Osteocyte (in vitro differentiated cells): ENCODE measurements around the gene PPP4R2. TPM values are rescaled to one million over a fixed set of nuclear protein-coding genes. Genes with fewer than 3 reads are reported as not detected.

Experiments used
- DNase-seq: peaks from one replicate; pipeline ENCODE4 v3.0.0; 2021; ENCODE audit warnings: mixed read lengths; ENCODE audit not compliant: unreplicated experiment; ENCODE audit errors: extremely low spot score
- H3K27ac Mint-ChIP-seq: one replicate; pipeline ENCODE4 v1.8.0; 2021; ENCODE audit warnings: mild to moderate bottlenecking, mixed read lengths; ENCODE audit not compliant: unreplicated experiment
- H3K27me3 Mint-ChIP-seq: one replicate; pipeline ENCODE4 v1.8.0; 2021; ENCODE audit warnings: mixed read lengths; ENCODE audit not compliant: unreplicated experiment
- H3K36me3 Mint-ChIP-seq: one replicate; pipeline ENCODE4 v1.8.0; 2021; ENCODE audit warnings: mixed read lengths; ENCODE audit not compliant: unreplicated experiment
- H3K4me1 Mint-ChIP-seq: one replicate; pipeline ENCODE4 v1.8.0; 2021; ENCODE audit warnings: mixed read lengths; ENCODE audit not compliant: unreplicated experiment
- H3K4me3 Mint-ChIP-seq: one replicate; pipeline ENCODE4 v1.8.0; 2021; ENCODE audit warnings: mild to moderate bottlenecking, moderate library complexity, mixed read lengths; ENCODE audit not compliant: unreplicated experiment
- H3K9me3 Mint-ChIP-seq: one replicate; pipeline ENCODE4 v1.8.0; 2021; ENCODE audit warnings: mixed read lengths; ENCODE audit not compliant: unreplicated experiment
- CTCF ChIP-seq: fragments of 200-600 bp; sonication (generic); IDR thresholded peaks from 2 replicates; pipeline ENCODE4 v1.5.0; 2021; ENCODE audit warnings: antibody characterized with exemption, mild to moderate bottlenecking, moderate library complexity
- total RNA-seq: library from RNA; stranded (reverse); gene quantifications from 2 replicates; pipeline ENCODE4 v1.2.1, GENCODE V29; 2021

Gene PPP4R2
- total RNA-seq, 1 donor from 2014 or later: 61.6 TPM

GRCh38 chr3:72950801-72951200 lies 45.8 kb upstream of the PPP4R2 start:
- peaks cover 4% of the 10 kb centered on the region for H3K4me1 Mint-ChIP-seq
- H3K4me3 Mint-ChIP-seq: no peak overlapping the region
- TF ChIP-seq CTCF: no peak
- no peak overlapping the region for H3K27ac Mint-ChIP-seq
- DNase-seq: no peak
- H3K36me3 Mint-ChIP-seq: no peaks in the 10 kb centered on the region
- H3K9me3 Mint-ChIP-seq: no peaks in the 10 kb centered on the region
- H3K27me3 Mint-ChIP-seq: no peaks in the 10 kb centered on the region

- no peak overlapping the region for H3K4me3 Mint-ChIP-seq
- H3K27ac Mint-ChIP-seq: no peak overlapping the region
- H3K27me3 Mint-ChIP-seq: no peaks in the 10 kb centered on the region
- no peaks in the 10 kb centered on the region for H3K36me3 Mint-ChIP-seq
- no peak for TF ChIP-seq CTCF
- DNase-seq: no peak
- no peaks in the 10 kb centered on the region for H3K9me3 Mint-ChIP-seq
- H3K4me1 Mint-ChIP-seq: peaks cover 4% of the 10 kb centered on the region
These were observed 45.3 kb upstream of the PPP4R2 start for GRCh38 chr3:72951259-72951722.

GRCh38 chr3:72953325-72953956 lies 43.2 kb upstream of the PPP4R2 start:
- DNase-seq: no peak
- Mint-ChIP-seq H3K27me3 (no peaks in the 10 kb centered on the region), H3K4me1 (peaks cover 6% of the 10 kb centered on the region), H3K27ac (no peak overlapping the region), H3K4me3 (no peak overlapping the region), H3K36me3 (no peaks in the 10 kb centered on the region), H3K9me3 (no peaks in the 10 kb centered on the region)
- TF ChIP-seq CTCF: no peak

GRCh38 chr3:72957297-72957696 lies 39.3 kb upstream of the PPP4R2 start:
- H3K4me3 Mint-ChIP-seq: no peak overlapping the region
- no peaks in the 10 kb centered on the region for H3K9me3 Mint-ChIP-seq
- H3K27me3 Mint-ChIP-seq: no peaks in the 10 kb centered on the region
- DNase-seq: no peak
- H3K36me3 Mint-ChIP-seq: no peaks in the 10 kb centered on the region
- H3K4me1 Mint-ChIP-seq: peaks cover 5% of the 10 kb centered on the region
- TF ChIP-seq CTCF: no peak
- H3K27ac Mint-ChIP-seq: no peak overlapping the region

- Mint-ChIP-seq H3K27ac (no peak overlapping the region), H3K4me1 (peaks cover 5% of the 10 kb centered on the region), H3K9me3 (no peaks in the 10 kb centered on the region), H3K27me3 (no peaks in the 10 kb centered on the region), H3K36me3 (no peaks in the 10 kb centered on the region), H3K4me3 (no peak overlapping the region)
- no peak for DNase-seq
- TF ChIP-seq CTCF: no peak
These were observed 37.3 kb upstream of the PPP4R2 start for GRCh38 chr3:72959336-72959735.
